Inflammatory macrophage treated with lipopolysaccharide for 1 hour (primary cell): ENCODE data around the gene MVD.

Experiments
- DNase-seq, 2 donors: peaks; one replicate each; pipeline ENCODE4 v3.0.0-alpha.2; 2020 to 2022

The MVD gene

GRCh38 chr16:88662843-88663606 lies at the start of gene MVD:
Gene MVD (minus strand): TSS chr16:88663091. CDS start chr16:88663080, 11 bp downstream.
- peak; percentile 96 to 98 for DNase-seq

- DNase-seq, result no peak
These were observed 49.6 kb upstream of the MVD start for GRCh38 chr16:88712362-88712979.

GRCh38 chr16:88711750-88712340 lies 49.0 kb upstream of the MVD start:
- DNase-seq, result no peak

GRCh38 chr16:88710556-88710955 lies 47.7 kb upstream of the MVD start:
- no peak for DNase-seq

- no peak for DNase-seq
These were observed 44.3 kb upstream of the MVD start for GRCh38 chr16:88706965-88707826.

GRCh38 chr16:88706229-88706964 lies 43.5 kb upstream of the MVD start, which contains the start of the genes CTU2 and RNF166:
Gene CTU2 (plus strand): TSS chr16:88706503. CDS start chr16:88706531, 28 bp downstream.
Gene RNF166 (minus strand): TSS chr16:88706408. CDS start chr16:88706325, 83 bp downstream.
- DNase-seq, result peak; percentile 84 to 95

- DNase-seq, result no peak
These were observed 42.9 kb upstream of the MVD start for GRCh38 chr16:88705801-88706228.

- peak; percentile 54 to 57 for DNase-seq
These were observed 42.3 kb upstream of the MVD start for GRCh38 chr16:88705076-88705684.

- peak; percentile 66 to 80 for DNase-seq
These were observed 40.8 kb upstream of the MVD start for GRCh38 chr16:88703486-88704309.

GRCh38 chr16:88702371-88703210 lies 39.7 kb upstream of the MVD start:
- DNase-seq, result peak; percentile 47

GRCh38 chr16:88701581-88702370 lies 38.9 kb upstream of the MVD start:
- DNase-seq, result no peak

- peak; percentile 83 to 88 for DNase-seq
These were observed 38.0 kb upstream of the MVD start for GRCh38 chr16:88700636-88701482.

GRCh38 chr16:88700322-88700635 lies 37.4 kb upstream of the MVD start:
- no peak for DNase-seq

- no peak for DNase-seq
These were observed 36.3 kb upstream of the MVD start for GRCh38 chr16:88699180-88699579.

GRCh38 chr16:88698646-88699045 lies 35.8 kb upstream of the MVD start:
- DNase-seq, result no peak

GRCh38 chr16:88697831-88698615 lies 35.1 kb upstream of the MVD start:
- no peak for DNase-seq
